VCaP (cell line): ENCODE results near the gene MMP13.

Experiments used
- H3K27ac ChIP-seq: fragments of 450-650 bp; 2 replicates; pipeline ENCODE4 v1.5.1; 2017
- TF ChIP-seq, protein P1 (sequence below): fragments of 450-650 bp; conservative IDR thresholded peaks from 2 replicates; pipeline ENCODE4 v1.5.1; 2017; ENCODE audit warnings: mild to moderate bottlenecking, moderate library complexity

MMP13 gene

GRCh38 chr11:102934735-102935134 lies 20.8 kb downstream of the MMP13 start:
- TF ChIP-seq, protein P1, sequence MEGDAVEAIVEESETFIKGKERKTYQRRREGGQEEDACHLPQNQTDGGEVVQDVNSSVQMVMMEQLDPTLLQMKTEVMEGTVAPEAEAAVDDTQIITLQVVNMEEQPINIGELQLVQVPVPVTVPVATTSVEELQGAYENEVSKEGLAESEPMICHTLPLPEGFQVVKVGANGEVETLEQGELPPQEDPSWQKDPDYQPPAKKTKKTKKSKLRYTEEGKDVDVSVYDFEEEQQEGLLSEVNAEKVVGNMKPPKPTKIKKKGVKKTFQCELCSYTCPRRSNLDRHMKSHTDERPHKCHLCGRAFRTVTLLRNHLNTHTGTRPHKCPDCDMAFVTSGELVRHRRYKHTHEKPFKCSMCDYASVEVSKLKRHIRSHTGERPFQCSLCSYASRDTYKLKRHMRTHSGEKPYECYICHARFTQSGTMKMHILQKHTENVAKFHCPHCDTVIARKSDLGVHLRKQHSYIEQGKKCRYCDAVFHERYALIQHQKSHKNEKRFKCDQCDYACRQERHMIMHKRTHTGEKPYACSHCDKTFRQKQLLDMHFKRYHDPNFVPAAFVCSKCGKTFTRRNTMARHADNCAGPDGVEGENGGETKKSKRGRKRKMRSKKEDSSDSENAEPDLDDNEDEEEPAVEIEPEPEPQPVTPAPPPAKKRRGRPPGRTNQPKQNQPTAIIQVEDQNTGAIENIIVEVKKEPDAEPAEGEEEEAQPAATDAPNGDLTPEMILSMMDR: no peak
- H3K27ac ChIP-seq: no peak overlapping the region

DNA sequence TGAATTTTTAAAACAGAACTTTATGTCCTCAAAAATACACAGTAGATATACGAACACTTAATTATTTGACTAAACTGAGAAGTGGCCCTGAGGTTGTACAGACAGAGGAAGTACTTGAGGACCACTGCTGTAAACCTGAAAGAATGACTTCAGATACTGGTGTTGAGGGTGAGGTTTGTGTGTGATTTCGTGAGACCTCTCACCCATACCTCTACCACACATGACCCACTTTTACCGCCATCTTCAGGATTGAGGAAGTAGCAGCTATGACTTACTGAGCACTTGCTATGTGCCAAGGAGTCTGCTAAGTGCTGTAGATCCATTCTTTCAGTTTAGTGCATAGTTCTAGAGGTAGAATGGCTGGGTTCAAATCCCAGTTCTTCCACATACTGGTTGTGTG lies 21.9 kb downstream of the MMP13 start:
- TF ChIP-seq, protein P1: no peak
- no peak overlapping the region for H3K27ac ChIP-seq

- TF ChIP-seq, protein P1: no peak
- H3K27ac ChIP-seq: no peak overlapping the region
Measured at GRCh38 chr11:102932678-102933077, 22.9 kb downstream of the MMP13 start.

- H3K27ac ChIP-seq: no peak overlapping the region
- TF ChIP-seq, protein P1: no peak
Measured at GRCh38 chr11:102930451-102930850, 25.1 kb downstream of the MMP13 start.

GRCh38 chr11:102929972-102930371 lies 25.6 kb downstream of the MMP13 start:
- H3K27ac ChIP-seq: no peak overlapping the region

DNA sequence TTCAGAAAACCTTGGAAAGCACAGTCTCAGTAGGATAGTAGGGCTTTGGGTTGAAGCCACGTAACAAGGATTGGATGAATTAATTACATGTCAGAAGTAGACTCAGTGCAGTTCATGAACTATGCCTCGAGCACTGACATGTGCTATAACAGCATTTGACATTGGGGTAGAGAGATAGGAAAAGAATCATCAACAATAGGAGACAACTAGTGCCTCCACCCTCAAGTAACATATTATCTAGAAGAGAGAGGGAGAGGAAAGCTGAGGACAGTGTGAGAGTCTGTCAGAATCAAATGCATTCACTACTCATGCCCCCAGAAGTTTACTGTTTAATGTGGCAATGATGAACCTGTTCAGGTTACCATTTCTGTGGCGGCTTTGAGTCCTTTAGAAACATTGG lies 26.4 kb downstream of the MMP13 start:
- TF ChIP-seq, protein P1: no peak
- H3K27ac ChIP-seq: no peak overlapping the region

More at GRCh38 chr11:102929972-102930371, 25.6 kb downstream of the MMP13 start:
- TF ChIP-seq, protein P1: no peak

DNA sequence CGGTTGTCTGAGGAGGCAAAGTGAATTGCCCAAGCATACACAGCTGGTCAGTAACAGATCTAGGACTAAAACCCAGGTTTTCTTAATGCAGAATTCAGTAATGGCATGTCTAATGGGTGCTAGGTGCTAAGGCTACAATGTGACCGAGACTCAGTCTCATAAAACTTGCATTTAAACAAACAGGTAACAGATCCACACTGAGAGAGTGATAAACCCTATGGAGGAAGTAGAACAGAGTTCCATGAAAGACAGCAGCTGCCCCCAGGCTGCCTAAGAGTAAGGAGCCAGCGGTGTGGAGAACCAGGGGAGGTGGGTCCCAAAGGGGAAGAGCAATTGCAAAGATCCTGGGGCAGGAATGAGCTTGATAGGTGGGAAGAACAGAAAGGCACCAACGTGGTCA lies 27.3 kb downstream of the MMP13 start:
- TF ChIP-seq, protein P1: no peak
- H3K27ac ChIP-seq: no peak overlapping the region

DNA sequence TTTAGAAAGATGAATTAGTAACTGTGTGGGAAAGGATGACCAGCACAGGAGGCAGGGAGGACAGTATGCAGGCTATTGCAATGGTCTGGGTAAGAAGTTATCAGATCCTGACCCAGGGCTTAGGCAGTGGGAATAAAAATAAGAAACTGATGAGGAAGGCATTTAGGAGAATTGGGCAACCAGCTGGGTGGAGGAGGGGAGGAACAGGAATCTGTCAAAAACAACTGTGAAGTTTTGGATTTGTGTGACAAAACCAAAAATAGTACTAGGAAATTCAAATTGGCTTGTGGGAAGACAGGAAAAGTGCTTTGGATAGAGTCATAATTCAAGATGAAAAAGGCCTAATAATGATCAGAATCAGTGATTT lies 27.9 kb downstream of the MMP13 start:
- H3K27ac ChIP-seq: no peak overlapping the region
- TF ChIP-seq, protein P1: no peak
